HEK293 (cell line): ENCODE measurements around the gene C12orf57.

Experiments used
- SCRT1 ChIP-seq: fragments of 450-650 bp; formaldehyde crosslinking; IDR thresholded peaks from 2 replicates; pipeline ENCODE4 v1.5.1; 2016; ENCODE audit warnings: missing biosample characterization, missing genetic modification characterization, borderline replicate concordance
- ZBTB20 ChIP-seq: fragments of 450-650 bp; formaldehyde crosslinking; IDR thresholded peaks from 2 replicates; pipeline ENCODE4 v1.5.1; 2016; ENCODE audit warnings: missing biosample characterization, missing genetic modification characterization
- ZNF114 ChIP-seq: fragments of 450-650 bp; formaldehyde crosslinking; IDR thresholded peaks from 2 replicates; pipeline ENCODE4 v1.5.0; 2017; ENCODE audit warnings: missing biosample characterization, missing genetic modification characterization
- ZNF121 ChIP-seq: fragments of 450-650 bp; formaldehyde crosslinking; IDR thresholded peaks from 2 replicates; pipeline ENCODE4 v1.5.1; 2016; ENCODE audit warnings: missing biosample characterization, missing genetic modification characterization
- ZNF214 ChIP-seq: fragments of 450-650 bp; formaldehyde crosslinking; IDR thresholded peaks from 2 replicates; pipeline ENCODE4 v1.5.1; 2017; ENCODE audit warnings: missing biosample characterization, mild to moderate bottlenecking, missing genetic modification characterization, borderline replicate concordance
- ZNF274 ChIP-seq, 2 experiments: fragments of 200-500 bp in 1 of 2; fragments of 450-650 bp in 1 of 2; sonication (Bioruptor generic) in 1 of 2; formaldehyde crosslinking in 1 of 2; IDR thresholded peaks; 2 replicates each; pipeline versions ENCODE4 v1.5.1 to v1.6.1; 2014 to 2016; ENCODE audit warnings: borderline replicate concordance in 1 of 2, inconsistent platforms in 1 of 2, low read length in 1 of 2, missing biosample characterization in 1 of 2, missing genetic modification characterization in 1 of 2
- ZNF777 ChIP-seq: fragments of 450-650 bp; formaldehyde crosslinking; IDR thresholded peaks from 2 replicates; pipeline ENCODE4 v1.5.1; 2017; ENCODE audit warnings: missing biosample characterization, missing genetic modification characterization, borderline replicate concordance
- ZNF792 ChIP-seq: fragments of 450-650 bp; formaldehyde crosslinking; IDR thresholded peaks from 2 replicates; pipeline ENCODE4 v1.5.1; 2016; ENCODE audit warnings: missing biosample characterization, missing genetic modification characterization
- TF ChIP-seq, protein P1 (sequence below): fragments of 450-650 bp; formaldehyde crosslinking; IDR thresholded peaks from 2 replicates; pipeline ENCODE4 v1.5.1; 2016; ENCODE audit warnings: missing biosample characterization, missing genetic modification characterization
- TF ChIP-seq, protein P2 (sequence below): fragments of 450-650 bp; formaldehyde crosslinking; IDR thresholded peaks from 2 replicates; pipeline ENCODE4 v1.5.1; 2017; ENCODE audit warnings: missing biosample characterization, missing genetic modification characterization
- TF ChIP-seq, protein P3 (sequence below): fragments of 450-650 bp; formaldehyde crosslinking; IDR thresholded peaks from 2 replicates; pipeline ENCODE4 v1.5.1; 2017; ENCODE audit warnings: missing biosample characterization, missing genetic modification characterization
- TF ChIP-seq, protein P4 (sequence below): fragments of 450-650 bp; formaldehyde crosslinking; IDR thresholded peaks from 2 replicates; pipeline ENCODE4 v1.5.1; 2016; ENCODE audit warnings: missing biosample characterization, missing genetic modification characterization

DNA sequence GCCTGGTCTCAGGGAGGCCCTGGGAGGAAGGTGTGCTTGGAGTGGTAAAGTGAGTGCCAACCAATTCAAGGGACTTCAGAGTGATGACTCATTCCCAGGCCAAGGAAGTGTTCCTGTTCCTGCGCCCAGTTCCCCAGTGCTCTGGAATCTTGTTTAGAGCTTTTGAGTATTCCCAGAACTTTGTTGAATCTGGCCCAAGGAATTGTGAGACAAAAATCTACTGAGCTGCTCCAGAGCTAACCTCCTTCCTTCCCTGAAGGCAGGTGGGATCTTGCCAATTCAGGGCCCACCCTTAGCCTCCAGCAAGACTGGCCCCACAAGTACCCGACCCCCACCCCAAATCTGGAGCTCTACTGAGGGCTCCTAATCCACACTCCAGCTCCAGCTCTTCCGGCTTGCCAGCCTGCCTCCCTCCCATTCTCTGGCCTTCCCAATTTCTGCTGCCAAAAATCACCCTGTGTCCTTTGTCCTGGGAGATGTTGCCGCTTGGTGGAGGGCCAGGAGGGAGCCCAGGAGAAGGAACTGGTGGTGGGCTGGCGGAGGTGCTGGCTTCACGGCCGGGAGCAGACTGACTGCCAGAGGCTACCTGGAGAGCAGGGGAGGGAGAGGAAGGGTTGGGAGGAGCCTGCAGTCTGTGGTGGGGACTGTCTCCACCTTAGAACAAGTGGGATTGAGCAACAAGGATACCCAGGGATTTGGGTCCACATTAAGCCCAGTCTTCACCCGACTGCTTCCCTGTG, 18.1 kb upstream of the C12orf57 start:
- TF ChIP-seq, protein P1, sequence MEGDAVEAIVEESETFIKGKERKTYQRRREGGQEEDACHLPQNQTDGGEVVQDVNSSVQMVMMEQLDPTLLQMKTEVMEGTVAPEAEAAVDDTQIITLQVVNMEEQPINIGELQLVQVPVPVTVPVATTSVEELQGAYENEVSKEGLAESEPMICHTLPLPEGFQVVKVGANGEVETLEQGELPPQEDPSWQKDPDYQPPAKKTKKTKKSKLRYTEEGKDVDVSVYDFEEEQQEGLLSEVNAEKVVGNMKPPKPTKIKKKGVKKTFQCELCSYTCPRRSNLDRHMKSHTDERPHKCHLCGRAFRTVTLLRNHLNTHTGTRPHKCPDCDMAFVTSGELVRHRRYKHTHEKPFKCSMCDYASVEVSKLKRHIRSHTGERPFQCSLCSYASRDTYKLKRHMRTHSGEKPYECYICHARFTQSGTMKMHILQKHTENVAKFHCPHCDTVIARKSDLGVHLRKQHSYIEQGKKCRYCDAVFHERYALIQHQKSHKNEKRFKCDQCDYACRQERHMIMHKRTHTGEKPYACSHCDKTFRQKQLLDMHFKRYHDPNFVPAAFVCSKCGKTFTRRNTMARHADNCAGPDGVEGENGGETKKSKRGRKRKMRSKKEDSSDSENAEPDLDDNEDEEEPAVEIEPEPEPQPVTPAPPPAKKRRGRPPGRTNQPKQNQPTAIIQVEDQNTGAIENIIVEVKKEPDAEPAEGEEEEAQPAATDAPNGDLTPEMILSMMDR (tag by site-specific recombination), result 0 out of 2 replicates have a peak, but pooled peaks have one; percentile 50
- TF ChIP-seq SCRT1 (tag by site-specific recombination), result no peak
- TF ChIP-seq, protein P2, sequence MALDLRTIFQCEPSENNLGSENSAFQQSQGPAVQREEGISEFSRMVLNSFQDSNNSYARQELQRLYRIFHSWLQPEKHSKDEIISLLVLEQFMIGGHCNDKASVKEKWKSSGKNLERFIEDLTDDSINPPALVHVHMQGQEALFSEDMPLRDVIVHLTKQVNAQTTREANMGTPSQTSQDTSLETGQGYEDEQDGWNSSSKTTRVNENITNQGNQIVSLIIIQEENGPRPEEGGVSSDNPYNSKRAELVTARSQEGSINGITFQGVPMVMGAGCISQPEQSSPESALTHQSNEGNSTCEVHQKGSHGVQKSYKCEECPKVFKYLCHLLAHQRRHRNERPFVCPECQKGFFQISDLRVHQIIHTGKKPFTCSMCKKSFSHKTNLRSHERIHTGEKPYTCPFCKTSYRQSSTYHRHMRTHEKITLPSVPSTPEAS (tag by site-specific recombination), result no peak
- no peak for TF ChIP-seq ZNF792 (tag by site-specific recombination)
- TF ChIP-seq ZNF214, result no peak
- no peak for TF ChIP-seq ZNF274 (IDR thresholded peaks at IDR 0.05; ENCODE audit: low read length)
- no peak; the same call in 1 of the 2 replicates for TF ChIP-seq ZNF274 (tag by site-specific recombination; IDR thresholded peaks at IDR 0.05; ENCODE audit: borderline replicate concordance)
- no peak for TF ChIP-seq ZNF114 (tag by site-specific recombination)
- TF ChIP-seq ZNF777, result no peak
- no peak for TF ChIP-seq ZNF121 (tag by site-specific recombination)
- TF ChIP-seq, protein P3, sequence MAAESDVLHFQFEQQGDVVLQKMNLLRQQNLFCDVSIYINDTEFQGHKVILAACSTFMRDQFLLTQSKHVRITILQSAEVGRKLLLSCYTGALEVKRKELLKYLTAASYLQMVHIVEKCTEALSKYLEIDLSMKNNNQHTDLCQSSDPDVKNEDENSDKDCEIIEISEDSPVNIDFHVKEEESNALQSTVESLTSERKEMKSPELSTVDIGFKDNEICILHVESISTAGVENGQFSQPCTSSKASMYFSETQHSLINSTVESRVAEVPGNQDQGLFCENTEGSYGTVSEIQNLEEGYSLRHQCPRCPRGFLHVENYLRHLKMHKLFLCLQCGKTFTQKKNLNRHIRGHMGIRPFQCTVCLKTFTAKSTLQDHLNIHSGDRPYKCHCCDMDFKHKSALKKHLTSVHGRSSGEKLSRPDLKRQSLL (tag by site-specific recombination), result no peak; the same call in 1 of the 2 replicates
- TF ChIP-seq, protein P4, sequence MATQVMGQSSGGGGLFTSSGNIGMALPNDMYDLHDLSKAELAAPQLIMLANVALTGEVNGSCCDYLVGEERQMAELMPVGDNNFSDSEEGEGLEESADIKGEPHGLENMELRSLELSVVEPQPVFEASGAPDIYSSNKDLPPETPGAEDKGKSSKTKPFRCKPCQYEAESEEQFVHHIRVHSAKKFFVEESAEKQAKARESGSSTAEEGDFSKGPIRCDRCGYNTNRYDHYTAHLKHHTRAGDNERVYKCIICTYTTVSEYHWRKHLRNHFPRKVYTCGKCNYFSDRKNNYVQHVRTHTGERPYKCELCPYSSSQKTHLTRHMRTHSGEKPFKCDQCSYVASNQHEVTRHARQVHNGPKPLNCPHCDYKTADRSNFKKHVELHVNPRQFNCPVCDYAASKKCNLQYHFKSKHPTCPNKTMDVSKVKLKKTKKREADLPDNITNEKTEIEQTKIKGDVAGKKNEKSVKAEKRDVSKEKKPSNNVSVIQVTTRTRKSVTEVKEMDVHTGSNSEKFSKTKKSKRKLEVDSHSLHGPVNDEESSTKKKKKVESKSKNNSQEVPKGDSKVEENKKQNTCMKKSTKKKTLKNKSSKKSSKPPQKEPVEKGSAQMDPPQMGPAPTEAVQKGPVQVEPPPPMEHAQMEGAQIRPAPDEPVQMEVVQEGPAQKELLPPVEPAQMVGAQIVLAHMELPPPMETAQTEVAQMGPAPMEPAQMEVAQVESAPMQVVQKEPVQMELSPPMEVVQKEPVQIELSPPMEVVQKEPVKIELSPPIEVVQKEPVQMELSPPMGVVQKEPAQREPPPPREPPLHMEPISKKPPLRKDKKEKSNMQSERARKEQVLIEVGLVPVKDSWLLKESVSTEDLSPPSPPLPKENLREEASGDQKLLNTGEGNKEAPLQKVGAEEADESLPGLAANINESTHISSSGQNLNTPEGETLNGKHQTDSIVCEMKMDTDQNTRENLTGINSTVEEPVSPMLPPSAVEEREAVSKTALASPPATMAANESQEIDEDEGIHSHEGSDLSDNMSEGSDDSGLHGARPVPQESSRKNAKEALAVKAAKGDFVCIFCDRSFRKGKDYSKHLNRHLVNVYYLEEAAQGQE (tag by site-specific recombination), result no peak
- TF ChIP-seq ZBTB20 (tag by site-specific recombination), result peak; percentile 85
